ENCODE data around the gene CRMP1. TPM values are rescaled to one million over a fixed set of nuclear protein-coding genes. Genes with fewer than 3 reads are reported as not detected.

Gene CRMP1
- total and polyA plus RNA-seq, 2 of the 4 experiments (the other 2 are of a cell fraction) = 4.1 to 7.4 TPM

DNA sequence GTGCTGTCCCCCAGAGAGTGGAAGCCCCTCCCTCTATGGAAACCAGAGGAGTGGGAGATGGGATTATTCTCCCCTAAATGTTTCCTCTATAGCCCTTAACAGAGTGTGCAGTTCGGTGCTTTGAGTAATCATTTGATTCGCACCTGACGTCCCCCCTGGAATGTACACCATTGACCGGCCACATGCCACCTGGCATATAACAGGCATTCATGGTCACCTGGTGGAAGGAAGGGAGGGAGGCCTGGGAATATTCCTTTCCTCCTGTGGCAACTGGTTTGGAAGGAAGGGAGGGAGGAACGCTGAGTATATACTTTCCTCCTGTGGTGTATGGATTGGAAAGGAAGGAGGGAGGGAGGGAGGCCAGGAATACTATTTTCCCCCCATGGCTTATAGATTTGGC lies 77.2 kb downstream of the CRMP1 start:
- no peak overlapping the region for H4K8ac ChIP-seq (ENCODE audit: low read depth in 2 of 2, low read length in 2 of 2)
- no peak overlapping the region for H3K14ac ChIP-seq (replicated peaks; ENCODE audit: low read depth, low read length)
- no peak overlapping the region for H3K4me3 ChIP-seq (ENCODE audit: insufficient read depth, low read depth, low read length)
- no peaks in the 10 kb centered on the region for H3K27me3 ChIP-seq (ENCODE audit: control insufficient read depth, insufficient read depth, low read length)
- H3K4me1 ChIP-seq (ENCODE audit: control insufficient read depth, insufficient read depth, low read length) = no peaks in the 10 kb centered on the region
- TF ChIP-seq RAD21 (IDR thresholded peaks at IDR 0.05; ENCODE audit: low read length) (no peak), POLR2A (IDR thresholded peaks at IDR 0.05; ENCODE audit: low read depth, low read length) (no peak), ELK1 (IDR thresholded peaks at IDR 0.05; ENCODE audit: borderline replicate concordance, low read depth, low read length) (no peak), MAZ (IDR thresholded peaks at IDR 0.05; ENCODE audit: borderline replicate concordance, low read depth, low read length) (no peak), CTCF (conservative IDR thresholded peaks at IDR 0.05; ENCODE audit: low read depth, low read length) (no peak), CEBPB (IDR thresholded peaks at IDR 0.05; ENCODE audit: low read depth, low read length) (no peak), SMC3 (IDR thresholded peaks at IDR 0.05; ENCODE audit: low read depth, low read length) (no peak), USF2 (IDR thresholded peaks at IDR 0.05; ENCODE audit: low read depth, low read length) (no peak), MXI1 (IDR thresholded peaks at IDR 0.05; ENCODE audit: borderline replicate concordance, low read depth, low read length) (no peak), RFX5 (IDR thresholded peaks at IDR 0.05; ENCODE audit: low read depth, low read length) (no peak), NFE2L2 (IDR thresholded peaks at IDR 0.05; ENCODE audit: low read depth, low read length) (no peak), RCOR1 (IDR thresholded peaks at IDR 0.05; ENCODE audit: insufficient replicate concordance, low read length) (no peak), FOS (IDR thresholded peaks at IDR 0.05; ENCODE audit: low read depth, low read length) (no peak), BHLHE40 (IDR thresholded peaks at IDR 0.05; ENCODE audit: low read depth, low read length) (no peak), CHD1 (IDR thresholded peaks at IDR 0.05; ENCODE audit: low read depth, low read length) (no peak), MAFK (IDR thresholded peaks at IDR 0.05; ENCODE audit: low read depth, low read length) (no peak)
- dilution Hi-C loops (cut with HindIII; ENCODE audit: low sequenced_read_pairs, unreplicated experiment) = no loop called here
- no peak overlapping the region for H3K27ac ChIP-seq (ENCODE audit: insufficient read depth, low read length)
- H2AFZ ChIP-seq (replicated peaks; ENCODE audit: low read length, poor library complexity) = no peak overlapping the region
- H3K4ac ChIP-seq (ENCODE audit: low read depth, low read length) = no peak overlapping the region
- H3K79me1 ChIP-seq (ENCODE audit: low read depth in 1 of 2, low read length in 2 of 2) = peaks cover 3 to 36% of the 10 kb centered on the region in 2 experiments; a peak in 3 of 4 replicates
- in situ Hi-C loops (cut with MboI; ENCODE audit: low sequenced_read_pairs) = no loop called here
- H3K36me3 ChIP-seq (ENCODE audit: control insufficient read depth, insufficient read depth, low read length) = peaks cover 69% of the 10 kb centered on the region
- no peak overlapping the region for H2AK5ac ChIP-seq (ENCODE audit: low read depth, low read length)
- no peak overlapping the region for H4K91ac ChIP-seq (ENCODE audit: insufficient read depth, low read depth, low read length)
- peaks cover 26% of the 10 kb centered on the region for H4K20me1 ChIP-seq (ENCODE audit: insufficient read depth, low read length)
- BruUV-seq (replicated peaks) = no TSS peak
- H3K18ac ChIP-seq (ENCODE audit: low read depth, low read length) = no peak overlapping the region
- H2BK120ac ChIP-seq (ENCODE audit: low read depth, low read length) = no peak overlapping the region
- H2BK20ac ChIP-seq (ENCODE audit: low read depth, low read length) = no peak overlapping the region
- no peak overlapping the region for H3K4me2 ChIP-seq (ENCODE audit: low read depth, low read length)
- peaks cover 6% of the 10 kb centered on the region; the same call in 1 of the 2 replicates for H3K9me1 ChIP-seq (ENCODE audit: insufficient read depth, low read length)
- H3K9me3 ChIP-seq (ENCODE audit: control insufficient read depth, insufficient read depth, low read length) = no peaks in the 10 kb centered on the region
- ChIA-PET POLR2A (ENCODE audit: unreplicated experiment) (no interaction called here), CTCF (no interaction called here)
- no peak overlapping the region for H2AK9ac ChIP-seq (replicated peaks; ENCODE audit: low read depth, low read length, poor library complexity)
- DNase-seq (no peak), ATAC-seq (ENCODE audit: low read depth) (no peak)
- no peak overlapping the region for H3K56ac ChIP-seq (ENCODE audit: extremely low read depth, insufficient read depth, low read length)
- no peak overlapping the region for H3K23ac ChIP-seq (ENCODE audit: low read depth, low read length)
- WGBS, 2 experiments (ENCODE audit: extremely low coverage in 2 of 2, insufficient read length in 1 of 2) = no CpG with 5 or more reads among the region's 5 CpGs
- no peak overlapping the region for H2BK5ac ChIP-seq (ENCODE audit: low read depth, low read length, poor library complexity, severe bottlenecking)
- H4K5ac ChIP-seq (ENCODE audit: low read depth, low read length) = no peak overlapping the region
- no peak overlapping the region for H3K9ac ChIP-seq (ENCODE audit: low read depth, low read length)
- H2BK15ac ChIP-seq (ENCODE audit: low read depth, low read length) = no peak overlapping the region
- intact Hi-C loops (cut with micrococcal nuclease) = no loop called here
